ENCODE results near the gene OPA3.
"Not testable (repeated sequence)": the region's sequence is repeated elsewhere in the genome, so short reads cannot be mapped to it uniquely, and the experiment has no call there.

Gene OPA3

GRCh38 chr19:45526143-45526542, 58.5 kb downstream of the OPA3 start:
- Mint-ChIP-seq H3K36me3 (peaks cover 88% of the 10 kb centered on the region), H3K9me3 (no peaks in the 10 kb centered on the region), H3K4me3 (no peak overlapping the region), H3K4me1 (peaks cover 23% of the 10 kb centered on the region), H3K27ac (no peak overlapping the region)
- no peak for ATAC-seq
- no peak for DNase-seq (ENCODE audit: low spot score in 2 of 2)

- ATAC-seq, result no peak
- Mint-ChIP-seq H3K27ac (peak overlapping the region; percentile 83), H3K9me3 (no peaks in the 10 kb centered on the region), H3K4me3 (no peak overlapping the region), H3K4me1 (peaks cover 23% of the 10 kb centered on the region), H3K36me3 (peaks cover 99% of the 10 kb centered on the region)
- DNase-seq (ENCODE audit: low spot score in 2 of 2), result no peak
Observed at GRCh38 chr19:45524575-45525129, 60.0 kb downstream of the OPA3 start.

GRCh38 chr19:45523642-45524256, 60.9 kb downstream of the OPA3 start:
- peak overlapping the region; percentile 83 for H3K27ac Mint-ChIP-seq
- H3K4me3 Mint-ChIP-seq, result no peak overlapping the region
- peaks cover 100% of the 10 kb centered on the region for H3K36me3 Mint-ChIP-seq
- H3K4me1 Mint-ChIP-seq, result peaks cover 23% of the 10 kb centered on the region
- peak; percentile 98 for ATAC-seq
- peak; percentile 65 to 86 for DNase-seq (ENCODE audit: low spot score in 2 of 2)
- no peaks in the 10 kb centered on the region for H3K9me3 Mint-ChIP-seq

GRCh38 chr19:45522010-45522941, 62.3 kb downstream of the OPA3 start:
- no peak overlapping the region for H3K4me3 Mint-ChIP-seq
- peaks cover 13% of the 10 kb centered on the region for H3K4me1 Mint-ChIP-seq
- peaks cover 100% of the 10 kb centered on the region for H3K36me3 Mint-ChIP-seq

GRCh38 chr19:45518469-45518826, 66.2 kb downstream of the OPA3 start:
- no peak for DNase-seq (ENCODE audit: low spot score in 2 of 2)
- H3K27ac Mint-ChIP-seq, result no peak overlapping the region
- H3K4me3 Mint-ChIP-seq, result no peak overlapping the region
- H3K9me3 Mint-ChIP-seq, result no peaks in the 10 kb centered on the region
- peaks cover 98% of the 10 kb centered on the region for H3K36me3 Mint-ChIP-seq
- H3K4me1 Mint-ChIP-seq, result peaks cover 42% of the 10 kb centered on the region
- no peak for ATAC-seq

More at GRCh38 chr19:45522010-45522941, 62.3 kb downstream of the OPA3 start:
- Mint-ChIP-seq H3K27ac (no peak overlapping the region), H3K9me3 (no peaks in the 10 kb centered on the region)
- no peak for DNase-seq (ENCODE audit: low spot score in 2 of 2)
- ATAC-seq, result no peak

- peaks cover 45% of the 10 kb centered on the region for H3K4me1 Mint-ChIP-seq
Observed at GRCh38 chr19:45517641-45518468, 66.7 kb downstream of the OPA3 start.

GRCh38 chr19:45517238-45517637, 67.4 kb downstream of the OPA3 start:
- no peak for DNase-seq (ENCODE audit: low spot score in 2 of 2)
- H3K4me1 Mint-ChIP-seq, result peaks cover 50% of the 10 kb centered on the region
- no peak overlapping the region for H3K4me3 Mint-ChIP-seq
- no peaks in the 10 kb centered on the region for H3K9me3 Mint-ChIP-seq
- peak overlapping the region; percentile 94 for H3K27ac Mint-ChIP-seq
- H3K36me3 Mint-ChIP-seq, result peaks cover 98% of the 10 kb centered on the region
- no peak for ATAC-seq

More at GRCh38 chr19:45517641-45518468, 66.7 kb downstream of the OPA3 start:
- Mint-ChIP-seq H3K36me3 (peaks cover 98% of the 10 kb centered on the region), H3K4me3 (no peak overlapping the region), H3K27ac (peak overlapping the region; percentile 94), H3K9me3 (no peaks in the 10 kb centered on the region)
- no peak for DNase-seq (ENCODE audit: low spot score in 2 of 2)
- no peak for ATAC-seq

- peaks cover 98% of the 10 kb centered on the region for H3K36me3 Mint-ChIP-seq
- peak overlapping the region; percentile 94 for H3K27ac Mint-ChIP-seq
- DNase-seq (ENCODE audit: low spot score in 2 of 2), result no peak
- H3K4me3 Mint-ChIP-seq, result peak overlapping the region; percentile 65
- H3K4me1 Mint-ChIP-seq, result peaks cover 55% of the 10 kb centered on the region
- no peaks in the 10 kb centered on the region for H3K9me3 Mint-ChIP-seq
- peak; percentile 27 for ATAC-seq
Observed at GRCh38 chr19:45515807-45516401, 68.7 kb downstream of the OPA3 start.

GRCh38 chr19:45515081-45515624, 69.4 kb downstream of the OPA3 start:
- peaks cover 98% of the 10 kb centered on the region for H3K36me3 Mint-ChIP-seq
- peak overlapping the region; percentile 94 for H3K27ac Mint-ChIP-seq
- H3K9me3 Mint-ChIP-seq, result no peaks in the 10 kb centered on the region
- peak overlapping the region; percentile 65 for H3K4me3 Mint-ChIP-seq
- ATAC-seq (peak; percentile 65), DNase-seq (ENCODE audit: low spot score in 2 of 2) (peak in 1 of 2 donors; percentile 74)
- H3K4me1 Mint-ChIP-seq, result peaks cover 61% of the 10 kb centered on the region

GRCh38 chr19:45514376-45515051, 70.1 kb downstream of the OPA3 start:
- DNase-seq (ENCODE audit: low spot score in 2 of 2) (peak in 1 of 2 donors; percentile 55), ATAC-seq (peak; percentile 58)
- Mint-ChIP-seq H3K9me3 (no peaks in the 10 kb centered on the region), H3K4me1 (peaks cover 67% of the 10 kb centered on the region), H3K4me3 (peak overlapping the region; percentile 65), H3K27ac (peak overlapping the region; percentile 94), H3K36me3 (peaks cover 98% of the 10 kb centered on the region)

GRCh38 chr19:45512881-45513483, 71.6 kb downstream of the OPA3 start:
- DNase-seq (ENCODE audit: low spot score in 2 of 2) (no peak), ATAC-seq (no peak)
- Mint-ChIP-seq H3K4me3 (peak overlapping the region; percentile 65), H3K36me3 (peaks cover 92% of the 10 kb centered on the region), H3K9me3 (no peaks in the 10 kb centered on the region), H3K27ac (peak overlapping the region; percentile 94), H3K4me1 (peaks cover 69% of the 10 kb centered on the region)

- peak overlapping the region; percentile 98 for H3K4me3 Mint-ChIP-seq
- no peak for DNase-seq (ENCODE audit: low spot score in 2 of 2)
- H3K27ac Mint-ChIP-seq, result peak overlapping the region; percentile 94
- peaks cover 81% of the 10 kb centered on the region for H3K36me3 Mint-ChIP-seq
- H3K9me3 Mint-ChIP-seq, result no peaks in the 10 kb centered on the region
- no peak for ATAC-seq
- H3K4me1 Mint-ChIP-seq, result peaks cover 55% of the 10 kb centered on the region
Observed at GRCh38 chr19:45511074-45511473, 73.5 kb downstream of the OPA3 start.

- peak overlapping the region; percentile 98 for H3K4me3 Mint-ChIP-seq
- peak overlapping the region; percentile 94 for H3K27ac Mint-ChIP-seq
- peaks cover 52% of the 10 kb centered on the region for H3K4me1 Mint-ChIP-seq
- not testable (repeated sequence) for ATAC-seq; DNase-seq (ENCODE audit: low spot score in 2 of 2); H3K9me3 Mint-ChIP-seq
- H3K36me3 Mint-ChIP-seq, result peaks cover 73% of the 10 kb centered on the region
Observed at GRCh38 chr19:45510352-45510751, 74.2 kb downstream of the OPA3 start.

- DNase-seq (ENCODE audit: low spot score in 2 of 2) (no peak), ATAC-seq (no peak)
- Mint-ChIP-seq H3K27ac (peak overlapping the region; percentile 94), H3K4me1 (peaks cover 46% of the 10 kb centered on the region), H3K36me3 (peaks cover 66% of the 10 kb centered on the region), H3K9me3 (no peaks in the 10 kb centered on the region), H3K4me3 (peak overlapping the region; percentile 98)
Observed at GRCh38 chr19:45509692-45510015, 74.9 kb downstream of the OPA3 start.

Measured in stimulated activated effector memory CD8-positive, alpha-beta T cell treated with anti-CD3 and anti-CD28 coated beads, Interleukin-12 subunit alpha, Interleukin-12 subunit beta, amount 100 ng/mL, for 72 hours (primary cell).